Spleen (tissue), 11 donors: ENCODE results near the gene C10orf67. TPM values are rescaled to one million over a fixed set of nuclear protein-coding genes. Genes with fewer than 3 reads are reported as not detected.

Source experiments
- DNase-seq: peaks from one replicate; pipeline ENCODE4 v3.0.0-alpha.2; 2020
- H3K27ac ChIP-seq, 8 donors: fragments of 200-600 bp; sonication (generic) in 7 of 8; 1 replicate in 4 of 8; 2 replicates in 4 of 8; pipeline versions ENCODE4 v1.5.0 to v1.8.0; 2016 to 2021; ENCODE audit warnings: inconsistent platforms in 4 of 8, mild to moderate bottlenecking in 4 of 8, moderate library complexity in 1 of 8
- H3K27me3 ChIP-seq, 7 donors: fragments of 200-600 bp; sonication (generic) in 6 of 7; replicated peaks in 1 of 7; 1 replicate in 4 of 7; 2 replicates in 3 of 7; pipeline versions ENCODE4 v1.5.0 to v1.8.0; 2016 to 2021; ENCODE audit warnings: inconsistent platforms in 3 of 7, mild to moderate bottlenecking in 1 of 7
- H3K36me3 ChIP-seq, 6 donors: fragments of 200-600 bp; sonication (generic) in 5 of 6; 1 replicate in 4 of 6; 2 replicates in 2 of 6; pipeline versions ENCODE4 v1.5.0 to v1.8.0; 2016 to 2021; ENCODE audit warnings: inconsistent platforms in 2 of 6
- H3K4me1 ChIP-seq, 6 donors: fragments of 200-600 bp; sonication (generic) in 5 of 6; 1 replicate in 3 of 6; 2 replicates in 3 of 6; pipeline versions ENCODE4 v1.5.0 to v1.8.0; 2016 to 2021; ENCODE audit warnings: inconsistent platforms in 3 of 6
- H3K4me3 ChIP-seq, 8 donors: fragments of 200-600 bp; sonication (generic) in 7 of 8; 1 replicate in 4 of 8; 2 replicates in 4 of 8; pipeline versions ENCODE4 v1.5.0 to v1.8.0; 2016 to 2021; ENCODE audit warnings: inconsistent platforms in 4 of 8, mild to moderate bottlenecking in 4 of 8, moderate library complexity in 2 of 8
- H3K9me3 ChIP-seq, 8 donors: fragments of 200-600 bp; sonication (generic) in 7 of 8; 1 replicate in 4 of 8; 2 replicates in 4 of 8; pipeline versions ENCODE4 v1.5.0 to v1.8.0; 2016 to 2021; ENCODE audit warnings: inconsistent platforms in 4 of 8
- POLR2A ChIP-seq, 3 donors: fragments of 450-650 bp; IDR thresholded peaks; one replicate each; pipeline ENCODE4 v1.5.1; 2017; ENCODE audit warnings: antibody characterized with exemption in 3 of 3, mild to moderate bottlenecking in 1 of 3
- POLR2AphosphoS5 ChIP-seq, 3 donors: sonication (generic); formaldehyde crosslinking; IDR thresholded peaks; one replicate each; pipeline ENCODE4 v1.5.1; 2017; ENCODE audit warnings: antibody characterized with exemption in 3 of 3
- WGBS, 5 donors: extraction: QIAGEN DNeasy Blood & Tissue Kit in 3 of 5; methylation state at CpG; one replicate each; pipeline versions ENCODE4 v1.1.5 to v1.1.7; 2013 to 2018; 5-methylcytosine and 5-hydroxymethylcytosine counted together
- intact Hi-C: fragments of 100-400 bp; cut with DNase I; formaldehyde crosslinking; loops from one replicate; pipeline ENCODE4 v1.15.0; 2023; ENCODE audit warnings: low total_unique reads
- polyA plus RNA-seq, 3 donors: library from polyadenylated mRNA; stranded (reverse); fragments of 200-250 nt; gene quantifications; one replicate each; pipeline ENCODE4 v1.2.1, GENCODE V29; 2013
- total RNA-seq, 7 donors: library from RNA; depleted of rRNA in 3 of 7; stranded (reverse); fragments of >200 nt in 3 of 7; fragmentation: NEBNext Ultra II Directional in 4 of 7; extraction: Animal tissue kit (Norgen Biotek cat#: 25700) in 4 of 7; gene quantifications; one replicate each; pipeline versions ENCODE4 v1.1.0 to v1.2.1, GENCODE V29; 2016 to 2021
- TF ChIP-seq, protein P1 (sequence below), 11 experiments: fragments of 200-600 bp in 7 of 11; fragments of 450-650 bp in 4 of 11; sonication (generic) in 4 of 11; IDR thresholded peaks in 8 of 11; conservative IDR thresholded peaks in 3 of 11; 1 replicate in 7 of 11; 2 replicates in 4 of 11; pipeline versions ENCODE4 v1.4.0 to v1.8.0; 2016 to 2021; ENCODE audit warnings: antibody characterized with exemption in 11 of 11, inconsistent platforms in 4 of 11, mild to moderate bottlenecking in 1 of 11
- donor health status: healthy with polysubstance abuse.
- donor health status: DM: no; HTN: no; CAD: no; lungs with moderate emphysema.
- donor health status: DM: no; HTN: no; CAD: no.
- donor health status: Bipolar disorder and iron deficiency.
- donor health status: healthy.
- donor health status: DM: no; HTN: no; CAD: no.
- donor health status: DM: yes; HTN: yes; CAD: no.

C10orf67 gene
- total and polyA plus RNA-seq, 10 donors, result 0.02 to 0.32 (median 0.21) TPM; not detected in 4

GRCh38 chr10:23195846-23196600, 148.6 kb downstream of the C10orf67 start:
- 4 to 11% (median 6%) methylated on average over 13 of the region's 13 CpGs for WGBS, 5 donors
- H3K4me3 ChIP-seq, result no peak overlapping the region
- H3K27me3 ChIP-seq, result peaks cover 4 to 100% (median 94%) of the 10 kb centered on the region in 7 donors
- TF ChIP-seq POLR2A (IDR thresholded peaks at IDR 0.05) (no peak), POLR2AphosphoS5 (IDR thresholded peaks at IDR 0.05) (no peak)
- TF ChIP-seq, protein P1, sequence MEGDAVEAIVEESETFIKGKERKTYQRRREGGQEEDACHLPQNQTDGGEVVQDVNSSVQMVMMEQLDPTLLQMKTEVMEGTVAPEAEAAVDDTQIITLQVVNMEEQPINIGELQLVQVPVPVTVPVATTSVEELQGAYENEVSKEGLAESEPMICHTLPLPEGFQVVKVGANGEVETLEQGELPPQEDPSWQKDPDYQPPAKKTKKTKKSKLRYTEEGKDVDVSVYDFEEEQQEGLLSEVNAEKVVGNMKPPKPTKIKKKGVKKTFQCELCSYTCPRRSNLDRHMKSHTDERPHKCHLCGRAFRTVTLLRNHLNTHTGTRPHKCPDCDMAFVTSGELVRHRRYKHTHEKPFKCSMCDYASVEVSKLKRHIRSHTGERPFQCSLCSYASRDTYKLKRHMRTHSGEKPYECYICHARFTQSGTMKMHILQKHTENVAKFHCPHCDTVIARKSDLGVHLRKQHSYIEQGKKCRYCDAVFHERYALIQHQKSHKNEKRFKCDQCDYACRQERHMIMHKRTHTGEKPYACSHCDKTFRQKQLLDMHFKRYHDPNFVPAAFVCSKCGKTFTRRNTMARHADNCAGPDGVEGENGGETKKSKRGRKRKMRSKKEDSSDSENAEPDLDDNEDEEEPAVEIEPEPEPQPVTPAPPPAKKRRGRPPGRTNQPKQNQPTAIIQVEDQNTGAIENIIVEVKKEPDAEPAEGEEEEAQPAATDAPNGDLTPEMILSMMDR (IDR thresholded peaks at IDR 0.05 in 8 of 11, conservative IDR thresholded peaks at IDR 0.05 in 3 of 11), result no peak
- H3K36me3 ChIP-seq, result no peaks in the 10 kb centered on the region
- DNase-seq, result no peak
- intact Hi-C loops, result no loop called here
- H3K4me1 ChIP-seq, result peaks cover 0 to 41% (median 16%) of the 10 kb centered on the region in 6 donors
- no peaks in the 10 kb centered on the region for H3K9me3 ChIP-seq
- no peak overlapping the region for H3K27ac ChIP-seq

DNA sequence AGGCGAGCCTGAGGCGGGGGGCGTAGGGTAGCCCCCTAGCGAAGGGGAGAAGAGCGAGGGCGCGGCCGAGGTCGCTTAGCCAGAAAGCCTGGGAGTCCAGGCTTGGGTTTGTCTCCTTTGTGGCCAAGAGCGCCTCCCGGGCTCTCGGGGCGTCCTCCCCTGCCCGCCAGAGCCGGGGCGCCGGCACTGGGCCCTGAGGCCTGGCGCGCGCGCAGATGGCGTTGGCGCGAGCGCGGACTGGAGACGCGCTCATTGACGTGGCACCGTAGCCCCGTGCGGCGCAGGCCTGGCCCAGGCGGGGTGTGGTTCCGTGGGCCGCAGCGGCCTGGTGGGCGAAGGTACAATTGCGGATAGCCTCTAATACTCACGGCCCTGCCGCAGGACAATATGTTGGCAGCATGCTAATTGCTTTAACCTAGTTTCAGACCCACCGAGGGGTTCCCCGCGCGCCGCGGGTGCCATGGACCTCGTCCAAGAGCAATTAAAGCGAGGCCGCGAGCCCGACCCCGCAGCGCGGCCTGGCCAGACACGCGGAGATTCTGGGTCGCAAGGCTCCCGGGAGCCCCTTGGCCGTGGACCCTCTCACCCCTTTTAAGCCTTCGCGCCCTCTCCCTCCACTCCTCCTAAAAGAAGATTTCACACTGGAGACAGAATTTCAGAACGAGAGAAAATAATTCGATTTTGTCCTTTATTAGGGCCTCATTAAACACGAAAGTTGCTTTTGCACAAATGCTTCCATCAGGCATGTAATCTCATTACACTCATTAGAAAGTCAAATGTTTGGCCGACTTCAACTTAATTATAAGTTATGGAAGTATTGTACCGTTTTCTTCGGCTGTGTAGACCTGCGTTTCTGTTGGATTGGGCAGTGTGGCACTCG, 149.4 kb downstream of the C10orf67 start:
- intact Hi-C loops, result no loop called here
- TF ChIP-seq POLR2AphosphoS5 (IDR thresholded peaks at IDR 0.05), result no peak
- no peak for TF ChIP-seq POLR2A (IDR thresholded peaks at IDR 0.05)
- TF ChIP-seq, protein P1 (IDR thresholded peaks at IDR 0.05 in 8 of 11, conservative IDR thresholded peaks at IDR 0.05 in 3 of 11), result no peak
- WGBS, 5 donors, result 6 to 17% (median 7%) methylated on average over 36 to 70 of the region's 70 CpGs

DNA sequence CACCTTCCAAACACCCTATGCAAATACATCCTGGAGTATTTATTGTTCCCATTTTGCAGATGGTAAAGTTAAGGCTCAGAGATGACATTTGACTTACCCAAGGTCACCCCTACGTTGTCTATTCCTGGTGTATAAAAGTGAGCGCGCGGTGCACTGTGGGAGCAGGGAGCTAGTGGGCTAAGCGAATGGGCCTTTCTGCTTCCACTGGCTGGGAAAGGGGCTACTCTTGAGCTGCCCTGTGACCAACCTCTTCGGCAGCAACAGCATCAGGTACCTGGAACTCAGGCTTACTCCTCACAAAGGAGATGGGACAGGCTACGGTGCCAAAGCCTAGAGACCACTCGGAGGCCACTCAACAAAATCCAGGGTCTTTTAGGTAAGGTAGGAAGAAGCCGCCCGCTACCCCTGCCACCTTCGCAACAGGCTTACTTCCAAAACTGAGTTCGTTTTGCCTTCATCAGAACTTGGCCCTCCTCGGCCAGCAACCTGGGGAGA, 150.1 kb downstream of the C10orf67 start:
- no peaks in the 10 kb centered on the region for H3K9me3 ChIP-seq
- intact Hi-C loops, result no loop called here
- no peak overlapping the region for H3K27ac ChIP-seq
- H3K27me3 ChIP-seq, result peaks cover 4 to 100% (median 87%) of the 10 kb centered on the region in 7 donors
- H3K4me1 ChIP-seq, result peaks cover 0 to 40% (median 16%) of the 10 kb centered on the region in 6 donors
- no peak overlapping the region for H3K4me3 ChIP-seq
- 10 to 17% (median 14%) methylated on average over 10 to 13 of the region's 13 CpGs for WGBS, 5 donors
- no peak for DNase-seq
- H3K36me3 ChIP-seq, result no peaks in the 10 kb centered on the region
- no peak for TF ChIP-seq POLR2A (IDR thresholded peaks at IDR 0.05)
- no peak for TF ChIP-seq POLR2AphosphoS5 (IDR thresholded peaks at IDR 0.05)
- TF ChIP-seq, protein P1 (IDR thresholded peaks at IDR 0.05 in 8 of 11, conservative IDR thresholded peaks at IDR 0.05 in 3 of 11), result no peak

More for the DNA sequence above, 149.4 kb downstream of the C10orf67 start:
- H3K27me3 ChIP-seq, result peaks cover 4 to 100% (median 94%) of the 10 kb centered on the region in 7 donors
- no peak overlapping the region for H3K4me3 ChIP-seq
- H3K4me1 ChIP-seq, result peaks cover 0 to 45% (median 16%) of the 10 kb centered on the region in 6 donors
- H3K36me3 ChIP-seq, result no peaks in the 10 kb centered on the region
- H3K27ac ChIP-seq, result no peak overlapping the region
- no peaks in the 10 kb centered on the region for H3K9me3 ChIP-seq
- DNase-seq, result no peak
